Keratinocyte (primary cell): ENCODE results near the gene ZBTB18.

Experiments
- EZH2 ChIP-seq: IDR thresholded peaks from one replicate; pipeline ENCODE4 v1.6.1; 2012; ENCODE audit warnings: inconsistent platforms, mild to moderate bottlenecking, low read length, moderate library complexity
- TF ChIP-seq, protein P1 (sequence below), 3 experiments: IDR thresholded peaks in 1 of 3; conservative IDR thresholded peaks in 1 of 3; optimal IDR thresholded peaks in 1 of 3; 2 replicates in 2 of 3; 3 replicates in 1 of 3; pipeline versions ENCODE3 to v1.5.1; 2011; ENCODE audit warnings: low read length in 3 of 3, mild to moderate bottlenecking in 3 of 3, moderate library complexity in 2 of 3, control low read depth in 1 of 3, inconsistent platforms in 1 of 3; ENCODE audit not compliant: insufficient read depth in 2 of 3; ENCODE audit errors: extremely low read depth in 1 of 3

DNA sequence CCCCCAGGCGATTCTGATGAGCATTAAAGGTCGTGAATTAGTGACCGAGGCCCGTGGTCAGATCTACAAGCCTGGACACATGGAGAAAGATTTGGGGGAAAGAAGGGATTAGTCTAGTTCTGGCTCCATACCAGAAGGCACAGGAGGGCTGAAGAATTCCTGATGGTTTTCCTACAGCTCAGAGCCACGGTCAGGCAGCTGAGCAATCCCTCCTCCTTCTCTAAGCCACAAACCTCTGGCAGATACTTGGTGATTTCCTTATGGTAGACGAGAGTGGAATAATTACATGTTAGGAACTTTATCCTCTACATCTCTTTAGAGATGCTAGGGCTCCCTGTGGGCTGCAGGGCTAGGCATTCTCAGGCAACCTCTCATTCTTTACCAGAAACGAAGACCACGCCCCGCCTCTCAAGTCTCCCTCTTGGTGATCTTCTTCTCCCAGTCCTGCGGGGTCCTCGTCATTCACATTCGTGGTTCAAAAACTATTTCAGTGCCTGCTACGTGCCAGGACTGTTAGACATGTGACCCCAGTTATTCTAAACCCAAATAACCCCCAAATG, 20.5 kb upstream of the ZBTB18 start:
- TF ChIP-seq, protein P1, sequence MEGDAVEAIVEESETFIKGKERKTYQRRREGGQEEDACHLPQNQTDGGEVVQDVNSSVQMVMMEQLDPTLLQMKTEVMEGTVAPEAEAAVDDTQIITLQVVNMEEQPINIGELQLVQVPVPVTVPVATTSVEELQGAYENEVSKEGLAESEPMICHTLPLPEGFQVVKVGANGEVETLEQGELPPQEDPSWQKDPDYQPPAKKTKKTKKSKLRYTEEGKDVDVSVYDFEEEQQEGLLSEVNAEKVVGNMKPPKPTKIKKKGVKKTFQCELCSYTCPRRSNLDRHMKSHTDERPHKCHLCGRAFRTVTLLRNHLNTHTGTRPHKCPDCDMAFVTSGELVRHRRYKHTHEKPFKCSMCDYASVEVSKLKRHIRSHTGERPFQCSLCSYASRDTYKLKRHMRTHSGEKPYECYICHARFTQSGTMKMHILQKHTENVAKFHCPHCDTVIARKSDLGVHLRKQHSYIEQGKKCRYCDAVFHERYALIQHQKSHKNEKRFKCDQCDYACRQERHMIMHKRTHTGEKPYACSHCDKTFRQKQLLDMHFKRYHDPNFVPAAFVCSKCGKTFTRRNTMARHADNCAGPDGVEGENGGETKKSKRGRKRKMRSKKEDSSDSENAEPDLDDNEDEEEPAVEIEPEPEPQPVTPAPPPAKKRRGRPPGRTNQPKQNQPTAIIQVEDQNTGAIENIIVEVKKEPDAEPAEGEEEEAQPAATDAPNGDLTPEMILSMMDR (optimal IDR thresholded peaks at IDR 0.05 in 1 of 3, IDR thresholded peaks at IDR 0.05 in 1 of 3, conservative IDR thresholded peaks at IDR 0.05 in 1 of 3; ENCODE audit: extremely low read depth in 1 of 3, insufficient read depth in 2 of 3, low read length in 3 of 3) = no peak
- no peak for TF ChIP-seq EZH2
